Measurements from ENCODE around the gene NUDC.
A peak's percentile ranks its signal among the peaks of the same experiment; 100 is the strongest.
"Not testable (repeated sequence)": the region's sequence is repeated elsewhere in the genome, so short reads cannot be mapped to it uniquely, and the experiment has no call there.

NUDC gene

DNA sequence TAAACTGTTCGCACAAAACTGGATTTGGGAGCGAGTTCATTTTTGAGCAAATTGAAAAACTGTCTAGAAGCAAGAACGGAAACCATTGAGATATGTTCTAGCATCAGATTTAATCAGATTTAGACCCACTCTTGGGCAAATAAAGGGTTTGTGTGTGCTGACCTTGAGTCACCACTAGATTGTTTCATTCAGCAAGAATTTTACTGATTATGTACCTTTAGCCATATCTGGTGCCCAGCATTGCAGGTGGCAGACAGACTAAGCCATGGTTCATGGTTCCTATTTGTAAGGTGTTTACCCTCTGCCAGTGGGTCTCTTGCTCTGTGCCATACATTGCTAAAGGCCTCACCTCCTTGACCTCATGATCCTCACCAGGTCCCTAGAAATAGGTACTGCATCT lies 1.4 kb downstream of the NUDC start:
- Mint-ChIP-seq H3K4me1 (peaks cover 40% of the 10 kb centered on the region), H3K36me3 (peaks cover 21% of the 10 kb centered on the region), H3K9me3 (no peaks in the 10 kb centered on the region), H3K27me3 (no peaks in the 10 kb centered on the region), H3K27ac (peak overlapping the region; percentile 68), H3K4me3 (peak overlapping the region; percentile 95)
- CTCF ChIA-PET = no interaction called here
- DNase-seq = no peak

DNA sequence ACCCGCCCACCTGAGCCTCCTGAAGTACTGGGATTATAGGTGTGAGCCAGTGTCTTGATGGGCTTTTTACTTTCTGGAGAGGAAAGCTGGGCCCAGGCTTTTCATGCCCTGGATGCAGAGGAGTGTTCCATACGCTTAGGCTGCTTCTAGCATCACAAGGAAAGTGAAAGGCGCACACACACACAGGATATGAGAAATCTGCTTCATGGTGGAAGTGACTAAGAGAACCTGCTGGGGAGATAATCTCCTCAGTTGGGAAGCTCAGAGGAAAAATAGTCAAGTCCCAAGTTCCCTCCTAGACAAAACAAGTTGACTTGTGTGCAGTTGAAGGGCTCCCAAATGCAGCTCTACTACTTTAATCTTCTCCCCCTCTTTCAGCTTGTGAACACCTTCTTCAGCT lies 2.2 kb downstream of the NUDC start:
- no peaks in the 10 kb centered on the region for H3K27me3 Mint-ChIP-seq
- DNase-seq = no peak
- H3K9me3 Mint-ChIP-seq = no peaks in the 10 kb centered on the region
- H3K4me1 Mint-ChIP-seq = peaks cover 40% of the 10 kb centered on the region
- no peak overlapping the region for H3K4me3 Mint-ChIP-seq
- no peak overlapping the region for H3K27ac Mint-ChIP-seq
- CTCF ChIA-PET = interaction anchor here (0.8 kb wide), 1 partner anchor 9 kb away, joined by 4 read pairs; the partner anchor contains the start of gene NR0B2
- peaks cover 29% of the 10 kb centered on the region for H3K36me3 Mint-ChIP-seq

DNA sequence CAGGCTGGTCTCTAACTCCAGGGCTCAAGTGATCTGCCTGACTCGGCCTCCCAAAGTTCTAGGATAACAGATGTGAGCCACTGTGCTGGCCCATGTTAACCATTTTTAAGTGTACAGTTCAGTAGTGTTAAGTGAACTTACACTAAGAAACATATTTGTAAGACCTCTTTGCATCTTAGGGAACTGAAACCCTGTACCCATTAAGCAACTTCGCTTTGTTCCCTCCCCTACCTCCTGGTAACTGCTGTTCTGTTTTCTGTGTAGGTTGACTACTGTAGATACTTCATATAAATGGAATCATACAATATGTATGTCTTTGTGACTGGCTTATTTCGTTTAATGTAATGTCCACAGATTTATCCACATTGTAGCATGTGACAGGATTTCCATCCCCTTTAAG lies 11.0 kb downstream of the NUDC start:
- peaks cover 22% of the 10 kb centered on the region for H3K36me3 Mint-ChIP-seq
- no peaks in the 10 kb centered on the region for H3K9me3 Mint-ChIP-seq
- H3K27ac Mint-ChIP-seq = no peak overlapping the region
- CTCF ChIA-PET = no interaction called here
- H3K4me3 Mint-ChIP-seq = no peak overlapping the region
- H3K27me3 Mint-ChIP-seq = no peaks in the 10 kb centered on the region
- no peaks in the 10 kb centered on the region for H3K4me1 Mint-ChIP-seq
- no peak for DNase-seq

DNA sequence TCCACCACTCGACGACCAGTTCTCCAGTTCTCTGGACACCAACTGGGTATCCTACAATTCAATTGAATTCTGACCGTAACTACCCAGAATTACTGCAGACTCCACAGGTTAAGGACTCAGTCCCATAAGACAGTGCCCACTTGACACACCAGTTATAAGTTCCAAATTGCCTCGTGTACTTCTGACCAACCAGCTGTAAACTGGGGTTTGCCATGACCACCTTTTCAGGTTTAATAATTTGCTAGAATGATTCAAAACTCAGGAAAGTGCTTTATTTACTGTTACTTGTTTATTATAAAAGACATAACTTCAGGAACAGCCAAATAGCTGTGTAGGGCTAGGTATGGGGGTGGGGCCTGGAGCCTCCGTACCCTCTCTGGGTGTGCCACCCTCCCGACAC lies 15.3 kb downstream of the NUDC start:
- Mint-ChIP-seq H3K27ac (no peak overlapping the region), H3K4me1 (no peaks in the 10 kb centered on the region), H3K9me3 (no peaks in the 10 kb centered on the region), H3K27me3 (no peaks in the 10 kb centered on the region), H3K36me3 (peaks cover 18% of the 10 kb centered on the region), H3K4me3 (no peak overlapping the region)
- CTCF ChIA-PET = no interaction called here
- DNase-seq = no peak

DNA sequence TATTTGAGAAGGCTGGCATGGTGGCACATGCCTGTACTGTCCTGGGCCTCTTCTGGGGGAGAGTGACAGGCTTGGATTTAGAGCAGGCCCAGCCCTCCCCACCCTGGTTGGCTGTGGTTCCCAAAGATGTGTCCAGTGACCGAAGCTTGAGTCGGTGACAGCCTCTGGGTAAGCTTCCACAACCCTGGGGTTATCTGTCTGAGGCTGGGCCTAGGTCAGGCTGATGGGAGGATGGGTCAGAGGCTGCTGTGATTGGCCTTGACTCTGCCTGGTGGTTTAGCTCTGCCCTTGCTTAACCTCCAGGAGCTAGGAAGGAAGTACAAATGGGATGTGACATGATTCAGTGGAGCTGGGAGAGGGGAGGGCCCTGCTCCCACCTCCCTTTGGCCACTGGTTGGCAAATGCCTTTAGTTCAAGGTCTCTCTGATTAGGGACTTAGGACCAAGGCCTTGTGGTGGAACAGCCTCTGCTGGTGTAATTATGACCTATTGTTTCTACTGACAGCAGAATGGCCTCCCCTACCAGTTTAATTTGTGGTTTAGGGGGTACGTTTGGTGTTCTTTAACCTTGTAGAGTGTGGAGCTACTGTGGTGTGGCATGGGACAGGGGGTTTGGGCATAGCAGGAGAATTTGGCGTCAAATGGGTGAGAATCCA lies 16.6 kb downstream of the NUDC start:
- H3K27ac Mint-ChIP-seq = no peak overlapping the region
- CTCF ChIA-PET = no interaction called here
- H3K4me1 Mint-ChIP-seq = no peaks in the 10 kb centered on the region
- no peaks in the 10 kb centered on the region for H3K27me3 Mint-ChIP-seq
- H3K4me3 Mint-ChIP-seq = no peak overlapping the region
- H3K36me3 Mint-ChIP-seq = peaks cover 22% of the 10 kb centered on the region
- DNase-seq = no peak
- no peaks in the 10 kb centered on the region for H3K9me3 Mint-ChIP-seq

DNA sequence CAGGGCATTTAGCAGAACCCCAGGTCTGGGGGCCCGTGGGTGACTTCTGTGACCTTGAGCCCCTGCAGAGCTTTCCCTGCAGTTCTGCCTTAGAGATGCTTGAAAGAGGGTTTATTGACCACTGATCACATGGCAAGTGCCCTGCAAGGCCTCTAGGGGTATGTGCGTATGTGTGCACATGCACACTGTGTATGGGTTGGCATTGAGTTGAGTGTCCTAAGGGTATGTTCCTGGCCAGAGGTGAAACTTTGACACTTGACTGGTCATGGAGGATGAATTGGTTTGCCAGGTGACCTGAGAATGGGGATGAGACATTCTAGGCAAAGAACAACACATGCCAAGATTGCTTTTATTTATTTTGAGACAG lies 17.1 kb downstream of the NUDC start:
- Mint-ChIP-seq H3K36me3 (peaks cover 22% of the 10 kb centered on the region), H3K9me3 (no peaks in the 10 kb centered on the region), H3K4me3 (no peak overlapping the region), H3K27me3 (no peaks in the 10 kb centered on the region), H3K4me1 (no peaks in the 10 kb centered on the region), H3K27ac (peak overlapping the region; percentile 33)
- DNase-seq = no peak
- CTCF ChIA-PET = no interaction called here

DNA sequence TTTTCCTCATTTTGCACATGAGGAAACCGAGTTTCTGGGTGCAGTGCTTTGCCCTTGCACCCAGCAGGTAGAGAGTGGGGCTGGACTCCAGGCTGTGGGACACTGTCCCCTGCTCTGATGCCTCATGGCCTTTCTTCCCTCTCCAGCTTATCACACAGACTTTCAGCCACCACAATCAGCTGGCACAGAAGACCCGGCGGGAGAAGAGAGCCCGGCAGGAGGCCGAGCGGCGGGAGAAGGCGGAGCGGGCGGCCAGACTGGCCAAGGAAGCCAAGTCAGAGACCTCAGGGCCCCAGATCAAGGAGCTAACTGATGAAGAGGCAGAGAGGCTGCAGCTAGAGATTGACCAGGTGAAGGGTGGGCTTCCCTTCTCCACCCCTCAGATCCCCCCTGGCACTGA lies 19.8 kb downstream of the NUDC start:
- no peak for DNase-seq

DNA sequence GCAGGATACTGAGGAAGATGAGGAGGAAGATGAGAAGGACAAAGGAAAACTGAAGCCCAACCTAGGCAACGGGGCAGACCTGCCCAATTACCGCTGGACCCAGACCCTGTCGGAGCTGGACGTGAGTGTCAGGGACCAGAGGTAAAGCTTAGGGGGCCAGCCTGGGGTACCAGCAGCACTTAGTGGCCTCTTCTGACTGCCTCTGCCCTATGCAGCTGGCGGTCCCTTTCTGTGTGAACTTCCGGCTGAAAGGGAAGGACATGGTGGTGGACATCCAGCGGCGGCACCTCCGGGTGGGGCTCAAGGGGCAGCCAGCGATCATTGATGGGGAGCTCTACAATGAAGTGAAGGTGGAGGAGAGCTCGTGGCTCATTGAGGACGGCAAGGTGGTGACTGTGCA lies 21.1 kb downstream of the NUDC start:
- H3K36me3 Mint-ChIP-seq = peaks cover 30% of the 10 kb centered on the region
- CTCF ChIA-PET = interaction anchor here (1.1 kb wide), 1 partner anchor 391 kb away, joined by 3 read pairs; no protein-coding TSS in a partner anchor
- H3K4me3 Mint-ChIP-seq = no peak overlapping the region
- no peak for DNase-seq
- H3K27ac Mint-ChIP-seq = no peak overlapping the region
- H3K27me3 Mint-ChIP-seq = no peaks in the 10 kb centered on the region
- H3K9me3 Mint-ChIP-seq = no peaks in the 10 kb centered on the region
- no peaks in the 10 kb centered on the region for H3K4me1 Mint-ChIP-seq

More for the DNA sequence above, 19.8 kb downstream of the NUDC start:
- no peak overlapping the region for H3K27ac Mint-ChIP-seq
- H3K4me3 Mint-ChIP-seq = no peak overlapping the region
- H3K36me3 Mint-ChIP-seq = peaks cover 27% of the 10 kb centered on the region
- no peaks in the 10 kb centered on the region for H3K4me1 Mint-ChIP-seq
- H3K9me3 Mint-ChIP-seq = no peaks in the 10 kb centered on the region
- no peaks in the 10 kb centered on the region for H3K27me3 Mint-ChIP-seq
- CTCF ChIA-PET = no interaction called here

DNA sequence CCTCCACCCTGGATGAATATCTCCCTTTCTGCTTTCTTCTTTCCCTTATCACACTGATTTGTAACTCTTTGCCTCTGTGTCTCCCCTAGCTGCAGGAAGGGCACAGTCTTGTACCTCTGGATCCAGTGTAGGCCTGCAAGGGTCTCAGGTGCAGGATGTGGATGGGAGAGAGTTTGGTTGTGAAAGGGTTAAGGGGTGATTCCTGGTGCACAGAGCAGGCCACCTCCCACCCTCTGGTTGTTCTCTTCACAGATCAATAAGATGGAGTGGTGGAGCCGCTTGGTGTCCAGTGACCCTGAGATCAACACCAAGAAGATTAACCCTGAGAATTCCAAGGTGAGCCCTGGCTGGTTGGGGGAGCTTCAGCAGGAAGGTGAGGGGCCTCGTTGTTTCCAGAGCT lies 23.6 kb downstream of the NUDC start:
- Mint-ChIP-seq H3K9me3 (no peaks in the 10 kb centered on the region), H3K27ac (no peak overlapping the region), H3K27me3 (no peaks in the 10 kb centered on the region), H3K4me3 (no peak overlapping the region), H3K4me1 (no peaks in the 10 kb centered on the region), H3K36me3 (peaks cover 27% of the 10 kb centered on the region)
- CTCF ChIA-PET = no interaction called here
- no peak for DNase-seq

DNA sequence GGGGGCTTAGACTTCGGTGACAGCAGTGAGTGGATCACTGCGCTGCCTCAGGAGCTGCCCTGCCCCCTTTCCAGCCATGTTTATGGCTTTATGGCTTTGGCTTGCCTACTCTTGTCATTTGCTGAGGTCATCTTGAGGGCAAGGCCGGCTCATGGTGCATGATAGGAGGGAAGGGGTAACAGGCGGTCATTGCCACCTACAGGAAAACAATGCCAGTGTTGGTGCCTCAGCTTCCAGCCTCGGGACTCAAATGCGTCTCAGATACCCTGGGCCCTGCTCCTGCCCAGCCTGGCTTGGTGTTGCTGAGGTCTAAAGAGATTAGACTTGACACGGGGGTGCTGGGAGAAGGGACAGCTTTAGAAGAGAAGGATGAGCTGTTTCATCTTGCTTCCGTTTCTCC lies 24.2 kb downstream of the NUDC start:
- DNase-seq = no peak

DNA sequence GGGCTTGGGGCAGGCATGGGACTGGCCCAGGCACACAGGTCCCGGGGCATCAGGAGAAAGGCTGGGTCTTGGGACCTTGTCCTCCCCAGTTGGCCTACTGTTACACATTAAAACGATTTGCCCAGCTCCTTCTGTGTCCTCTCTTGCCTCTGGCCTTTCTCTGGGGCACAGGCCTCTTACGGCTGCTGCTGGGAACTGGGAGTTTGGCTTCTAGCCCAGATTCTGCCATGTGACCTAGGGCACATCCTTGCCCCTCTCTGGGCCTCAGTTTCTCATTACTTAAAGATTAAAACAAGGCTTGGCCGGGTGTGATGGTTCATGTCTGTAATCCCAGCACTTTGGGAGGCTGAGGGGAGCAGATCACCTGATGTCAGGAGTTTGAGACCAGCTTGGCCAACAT lies 24.7 kb downstream of the NUDC start:
- no peak for DNase-seq
- H3K9me3 Mint-ChIP-seq = no peaks in the 10 kb centered on the region
- H3K27me3 Mint-ChIP-seq = no peaks in the 10 kb centered on the region
- H3K27ac Mint-ChIP-seq = no peak overlapping the region
- H3K4me1 Mint-ChIP-seq = no peaks in the 10 kb centered on the region
- CTCF ChIA-PET = no interaction called here
- no peak overlapping the region for H3K4me3 Mint-ChIP-seq
- H3K36me3 Mint-ChIP-seq = peaks cover 25% of the 10 kb centered on the region

More for the DNA sequence above, 24.2 kb downstream of the NUDC start:
- H3K9me3 Mint-ChIP-seq = no peaks in the 10 kb centered on the region
- no peaks in the 10 kb centered on the region for H3K27me3 Mint-ChIP-seq
- H3K27ac Mint-ChIP-seq = peak overlapping the region; percentile 37
- peaks cover 27% of the 10 kb centered on the region for H3K36me3 Mint-ChIP-seq
- H3K4me3 Mint-ChIP-seq = no peak overlapping the region
- CTCF ChIA-PET = no interaction called here
- H3K4me1 Mint-ChIP-seq = no peaks in the 10 kb centered on the region

DNA sequence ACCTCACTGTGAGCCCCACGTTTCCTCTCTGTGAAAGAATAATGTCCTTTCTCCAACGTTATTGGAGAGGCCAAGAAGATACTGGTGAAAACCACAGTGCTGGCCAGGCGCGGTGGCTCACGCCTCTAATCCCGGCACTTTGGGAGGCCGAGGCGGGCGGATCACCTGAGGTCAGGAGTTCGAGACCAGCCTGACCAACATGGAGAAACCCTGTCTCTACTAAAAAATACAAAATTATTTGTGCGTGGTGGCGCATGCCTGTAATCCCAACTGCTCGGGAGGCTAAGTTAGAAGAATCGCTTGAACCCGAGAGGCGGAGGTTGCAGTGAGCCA lies 27.1 kb downstream of the NUDC start:
- H3K27ac Mint-ChIP-seq, DNase-seq, H3K27me3 Mint-ChIP-seq, H3K4me3 Mint-ChIP-seq, H3K4me1 Mint-ChIP-seq, H3K9me3 Mint-ChIP-seq: not testable (repeated sequence)
- peaks cover 13% of the 10 kb centered on the region for H3K36me3 Mint-ChIP-seq
- CTCF ChIA-PET = interaction anchor here (0.9 kb wide), 1 partner anchor 18 kb away, joined by 3 read pairs; no protein-coding TSS in a partner anchor

DNA sequence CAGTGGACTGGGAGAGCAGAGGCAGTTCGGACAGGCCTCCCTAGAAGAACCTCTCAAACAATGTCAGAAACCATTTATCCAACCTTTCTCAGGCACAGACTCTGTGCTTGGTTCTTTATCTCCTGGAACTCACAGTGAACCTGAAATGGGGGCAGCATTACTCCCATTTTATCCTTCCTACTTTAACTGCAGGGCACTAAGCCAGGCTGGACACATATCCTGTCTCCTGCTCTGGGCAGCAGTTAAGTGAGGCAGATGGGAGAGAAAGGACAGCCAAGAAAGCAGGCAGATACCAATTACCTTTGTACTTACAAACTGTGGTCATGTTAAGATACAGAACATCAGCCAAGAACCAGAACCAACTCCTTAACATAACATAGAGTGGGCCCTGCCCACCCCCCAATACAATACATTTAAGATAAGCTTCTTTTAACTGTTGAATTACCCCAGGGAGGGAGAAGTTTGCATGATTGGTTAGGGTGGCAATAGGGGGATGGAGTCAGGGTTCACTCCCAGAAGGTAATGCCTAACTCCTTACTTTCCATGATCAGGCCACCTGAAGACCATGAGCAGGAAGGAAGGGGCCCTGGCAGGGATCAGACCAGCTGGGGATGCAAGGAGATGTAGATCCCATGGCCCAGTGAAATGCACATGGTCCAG lies 27.9 kb downstream of the NUDC start:
- H3K27me3 Mint-ChIP-seq = no peaks in the 10 kb centered on the region
- CTCF ChIA-PET = no interaction called here
- H3K4me3 Mint-ChIP-seq = no peak overlapping the region

DNA sequence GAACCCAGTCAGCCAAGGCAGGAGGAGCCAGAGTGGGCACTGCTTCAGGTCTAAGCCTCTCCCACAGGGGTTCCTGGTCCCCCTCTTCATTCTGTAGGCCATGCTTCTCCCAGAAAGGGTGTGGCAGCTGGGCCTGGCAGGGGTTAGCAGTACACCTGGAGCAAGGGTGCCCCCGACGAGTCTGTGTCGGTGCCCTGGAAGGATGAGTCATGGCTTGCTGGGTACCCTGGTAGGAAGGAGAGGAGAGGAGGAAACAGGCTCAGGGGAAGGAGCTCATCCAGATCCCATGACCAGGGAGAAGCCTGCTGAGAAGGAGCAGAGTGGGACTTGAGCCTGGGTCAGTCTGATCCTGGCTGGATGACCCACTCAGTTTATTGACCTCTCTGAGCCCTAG lies 28.4 kb downstream of the NUDC start:
- Mint-ChIP-seq H3K4me1 (no peaks in the 10 kb centered on the region), H3K36me3 (peaks cover 12% of the 10 kb centered on the region), H3K27ac (no peak overlapping the region), H3K9me3 (no peaks in the 10 kb centered on the region), H3K27me3 (no peaks in the 10 kb centered on the region), H3K4me3 (no peak overlapping the region)
- no peak for DNase-seq
- CTCF ChIA-PET = interaction anchor here (0.9 kb wide), 1 partner anchor 18 kb away, joined by 3 read pairs; no protein-coding TSS in a partner anchor

More for the DNA sequence above, 27.9 kb downstream of the NUDC start:
- H3K27ac Mint-ChIP-seq = no peak overlapping the region
- no peak for DNase-seq
- H3K9me3 Mint-ChIP-seq = no peaks in the 10 kb centered on the region
- peaks cover 13% of the 10 kb centered on the region for H3K36me3 Mint-ChIP-seq
- H3K4me1 Mint-ChIP-seq = no peaks in the 10 kb centered on the region

DNA sequence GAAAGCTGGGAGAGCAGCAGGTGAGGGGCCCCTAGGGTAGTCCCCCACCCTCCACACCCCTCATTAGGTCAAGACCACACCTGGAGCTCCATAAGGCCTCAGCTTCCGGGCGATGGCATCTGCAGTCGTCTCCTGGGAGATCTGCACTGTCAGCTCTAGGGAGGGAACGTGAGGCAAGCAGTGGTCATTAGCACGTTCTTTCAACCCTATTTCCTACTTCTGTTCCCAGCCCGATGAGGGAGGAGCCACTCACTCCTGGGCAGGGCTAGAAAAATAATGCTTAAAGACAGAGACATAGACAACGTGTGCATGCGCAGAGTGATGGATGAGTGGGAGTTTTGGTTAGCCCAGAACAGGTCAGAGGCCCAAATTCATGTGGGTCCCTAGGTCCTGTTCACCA lies 29.1 kb downstream of the NUDC start:
- H3K27ac Mint-ChIP-seq = no peak overlapping the region
- H3K27me3 Mint-ChIP-seq = peaks cover 4% of the 10 kb centered on the region
- H3K9me3 Mint-ChIP-seq = no peaks in the 10 kb centered on the region
- no peaks in the 10 kb centered on the region for H3K4me1 Mint-ChIP-seq
- no peak for DNase-seq
- no peak overlapping the region for H3K4me3 Mint-ChIP-seq
- H3K36me3 Mint-ChIP-seq = peaks cover 6% of the 10 kb centered on the region
- CTCF ChIA-PET = interaction anchor here (0.9 kb wide), 1 partner anchor 17 kb away, joined by 3 read pairs; no protein-coding TSS in a partner anchor
